Inflammatory macrophage (primary cell): ENCODE measurements around the gene DCAF12L2.
"Not testable (repeated sequence)": the region's sequence is repeated elsewhere in the genome, so short reads cannot be mapped to it uniquely, and the experiment has no call there.

Experiments
- DNase-seq, 2 donors: peaks; one replicate each; pipeline ENCODE4 v3.0.0-alpha.2; 2020 to 2022
- total RNA-seq, 18 experiments: gene quantifications; one replicate each; lab custom pipeline; 2026; ENCODE audit warnings: mixed read lengths in 6 of 18, inconsistent platforms in 2 of 18; lab: John Stamatoyannopoulos, UW

DCAF12L2 gene
- total RNA-seq: 0 to 0.06 (median 0) reads per million in 18 experiments

DNA sequence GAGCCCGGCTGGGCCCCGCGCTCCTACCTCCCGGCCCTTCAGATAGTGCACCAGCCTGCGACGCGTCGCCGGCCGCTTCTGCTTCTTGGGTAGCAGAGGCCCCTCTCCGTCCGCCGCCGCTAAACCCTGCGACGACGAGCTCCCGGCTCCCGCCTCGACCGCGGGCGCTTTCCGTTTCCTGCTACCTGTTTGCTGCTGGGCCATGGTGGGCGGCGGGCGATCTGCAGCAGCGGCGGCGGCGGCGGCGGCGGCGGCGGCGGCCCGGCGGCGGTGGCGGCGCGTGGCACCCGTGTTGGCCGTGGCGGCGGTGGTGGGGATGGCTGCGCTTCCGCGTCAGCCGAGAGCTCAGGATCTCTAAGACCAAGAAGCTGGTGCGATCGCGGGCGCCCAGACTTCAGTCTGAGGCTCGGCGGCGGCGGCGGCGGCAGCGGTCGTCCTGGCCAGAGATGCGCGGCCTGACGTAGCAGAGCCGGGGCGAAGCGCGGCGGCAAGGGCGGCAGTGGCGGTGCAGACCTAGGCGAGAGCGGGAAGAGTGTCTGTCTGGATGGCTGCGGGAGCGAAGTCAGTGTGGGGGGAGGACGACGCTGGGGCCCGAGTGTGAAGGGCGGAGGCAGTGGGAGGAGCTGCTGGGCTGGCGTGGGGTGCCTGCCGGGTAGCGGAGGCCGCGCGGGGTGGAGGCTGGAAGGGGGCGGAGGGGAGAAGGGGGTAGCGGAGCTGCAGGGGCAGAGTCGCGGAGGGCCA, at the start of gene DCAF12L2:
DCAF12L2 (minus strand) TSS at position 569 of the 741 bp plus-strand sequence; CDS start at position 204, 365 bp downstream.
- no peak for DNase-seq

DNA sequence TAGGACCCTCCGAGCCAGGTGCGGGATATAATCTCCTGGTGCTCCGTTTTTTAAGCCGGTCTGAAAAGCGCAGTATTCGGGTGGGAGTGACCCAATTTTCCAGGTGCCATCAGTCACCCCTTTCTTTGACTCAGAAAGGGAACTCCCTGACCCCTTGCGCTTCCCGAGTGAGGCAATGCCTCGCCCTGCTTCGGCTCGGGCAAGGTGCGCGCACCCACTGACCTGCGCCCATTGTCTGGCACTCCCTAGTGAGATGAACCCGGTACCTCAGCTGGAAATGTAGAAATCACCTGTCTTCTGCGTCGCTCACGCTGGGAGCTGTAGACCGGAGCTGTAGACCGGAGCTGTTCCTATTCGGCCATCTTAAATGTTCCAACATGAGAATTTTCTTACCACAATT, 24.8 kb upstream of the DCAF12L2 start:
- DNase-seq: not testable (repeated sequence)

DNA sequence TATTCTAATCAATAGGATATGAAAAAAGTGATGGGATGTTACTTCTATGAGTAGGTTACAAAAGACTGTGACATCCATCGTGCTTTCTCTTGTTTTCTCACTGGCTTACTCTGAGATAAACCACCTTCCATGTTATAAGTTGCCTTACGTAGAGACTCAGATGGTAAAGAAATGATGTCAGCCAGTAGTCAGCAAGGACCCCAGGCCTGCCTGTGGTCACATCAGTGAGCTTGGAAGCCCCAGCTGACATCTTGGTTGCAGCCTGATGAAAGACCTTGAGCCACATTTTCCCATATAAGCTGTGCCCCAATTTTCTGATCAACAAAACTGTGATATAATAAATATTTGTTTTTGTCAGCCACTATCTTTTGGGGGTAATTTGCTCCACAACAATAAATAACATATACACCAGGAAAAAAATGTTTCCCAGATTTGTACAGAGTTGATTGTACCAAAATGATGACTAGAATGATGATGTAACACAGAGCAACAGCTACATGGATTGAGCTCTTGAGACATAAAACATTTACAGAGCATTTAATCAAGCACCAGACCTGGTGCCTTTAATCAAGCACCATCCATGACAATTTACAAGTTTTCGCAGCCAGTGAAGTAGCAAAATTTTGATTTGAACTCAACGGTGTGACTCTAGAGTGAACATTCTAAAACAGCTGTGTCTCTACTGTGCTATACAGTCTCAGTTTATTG, 11.2 kb upstream of the DCAF12L2 start:
- DNase-seq: no peak

DNA sequence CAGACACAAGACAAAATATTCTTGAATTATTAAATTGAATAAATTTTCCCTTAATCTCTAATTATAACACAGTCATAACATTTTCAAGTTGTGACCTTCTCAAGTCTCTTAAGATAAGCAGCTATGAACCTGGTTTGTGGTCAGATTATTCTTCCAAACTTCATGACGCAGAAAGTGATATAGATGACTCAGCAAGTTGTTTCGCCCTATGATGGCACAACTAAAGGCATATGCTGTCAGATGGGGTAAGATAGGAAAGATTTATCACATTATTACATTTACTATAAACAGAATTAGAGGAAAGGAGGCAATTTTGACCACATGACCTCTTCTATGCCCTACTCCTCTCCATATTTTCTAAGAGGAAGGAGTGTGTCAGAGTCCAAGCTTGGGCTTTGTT, 4.6 kb upstream of the DCAF12L2 start:
- DNase-seq: no peak

DNA sequence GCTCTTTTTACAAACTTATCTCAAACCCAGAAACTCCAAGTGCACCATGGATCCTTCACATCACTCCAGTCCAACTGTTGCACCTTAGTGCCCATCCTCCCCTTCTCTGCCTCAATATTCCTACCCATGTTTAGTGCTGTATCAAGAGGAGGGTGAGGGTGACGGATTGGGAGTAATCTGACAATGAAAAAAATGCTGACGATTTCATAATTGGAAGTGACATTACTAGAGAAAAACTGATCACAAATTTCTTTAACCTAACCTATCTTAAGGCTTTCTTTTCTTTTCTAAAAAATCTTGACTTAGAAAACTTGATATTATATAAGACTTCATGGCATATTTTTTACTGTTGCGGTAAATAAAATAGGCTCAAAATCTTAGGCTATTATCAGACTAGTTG, 1.5 kb upstream of the DCAF12L2 start:
- no peak for DNase-seq

DNA sequence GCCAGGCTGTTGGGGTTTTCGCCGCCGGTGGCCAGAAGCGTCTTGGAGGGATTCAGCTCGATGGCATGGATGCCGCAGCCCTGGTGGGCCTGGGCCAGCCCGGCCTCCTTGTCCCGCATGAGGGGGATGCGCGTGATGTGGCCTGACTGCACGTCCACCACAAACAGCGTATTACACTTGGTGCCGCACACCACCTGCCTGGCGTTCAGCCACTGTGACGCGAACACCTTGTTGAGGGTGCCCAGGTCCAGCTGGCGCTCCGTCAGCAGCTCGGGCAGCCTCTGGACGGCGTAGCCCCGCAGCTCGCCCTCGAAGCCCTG, 728 bp downstream of the DCAF12L2 start:
- no peak for DNase-seq

DNA sequence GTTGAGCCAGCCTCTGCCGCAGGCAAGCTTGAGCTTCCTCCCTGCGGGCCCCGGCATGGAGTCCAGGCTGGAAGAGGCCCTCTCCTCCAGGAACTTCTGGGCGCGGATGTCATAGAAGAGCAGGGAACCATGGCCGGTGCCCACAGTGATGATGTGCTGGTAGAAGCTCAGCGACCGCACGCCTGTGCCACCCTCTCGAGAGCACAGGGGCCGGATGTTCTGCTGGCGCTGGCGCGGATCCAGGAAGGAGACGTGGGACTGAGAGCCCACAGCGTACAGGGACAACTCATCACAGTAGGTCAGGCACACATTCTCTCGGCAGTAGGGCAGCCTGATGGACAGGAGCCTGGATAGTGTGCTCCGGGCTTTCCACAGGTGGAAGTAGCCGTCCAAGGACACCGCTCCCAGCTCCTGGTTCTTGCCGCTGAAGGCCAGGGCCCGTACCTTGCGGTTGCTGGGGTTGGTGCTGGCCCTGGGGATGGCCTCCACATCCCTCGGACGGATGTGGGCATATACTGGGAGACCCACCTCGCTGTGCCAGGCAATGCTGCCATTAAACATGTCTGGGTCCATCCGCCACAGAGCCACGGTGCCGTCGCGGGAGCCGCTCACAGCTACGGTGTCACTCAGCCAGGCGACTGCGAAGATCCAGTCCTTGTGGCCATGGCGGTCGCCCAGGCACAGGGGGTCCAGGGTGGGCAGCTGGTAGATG, 1.2 kb downstream of the DCAF12L2 start:
- DNase-seq: no peak

DNA sequence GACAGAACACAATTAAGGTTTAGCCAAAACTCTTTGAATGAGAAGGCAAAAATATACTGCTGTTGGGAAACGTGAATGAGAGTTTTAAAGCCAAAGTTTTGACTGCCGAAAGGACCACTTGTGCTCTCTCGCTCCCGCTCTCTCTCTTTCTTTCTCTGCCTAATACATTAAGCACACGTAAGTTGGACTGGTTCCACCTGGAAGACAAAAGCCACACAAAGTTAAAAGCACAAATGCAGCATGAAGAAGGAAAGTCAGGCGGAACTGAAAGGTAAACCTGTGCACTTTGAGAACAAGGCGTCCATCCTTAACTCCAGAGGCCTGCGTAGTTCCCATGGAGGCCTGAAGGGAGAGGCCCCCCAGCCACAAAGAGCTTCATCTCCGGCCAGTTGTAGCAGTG, 1.9 kb downstream of the DCAF12L2 start:
- no peak for DNase-seq

DNA sequence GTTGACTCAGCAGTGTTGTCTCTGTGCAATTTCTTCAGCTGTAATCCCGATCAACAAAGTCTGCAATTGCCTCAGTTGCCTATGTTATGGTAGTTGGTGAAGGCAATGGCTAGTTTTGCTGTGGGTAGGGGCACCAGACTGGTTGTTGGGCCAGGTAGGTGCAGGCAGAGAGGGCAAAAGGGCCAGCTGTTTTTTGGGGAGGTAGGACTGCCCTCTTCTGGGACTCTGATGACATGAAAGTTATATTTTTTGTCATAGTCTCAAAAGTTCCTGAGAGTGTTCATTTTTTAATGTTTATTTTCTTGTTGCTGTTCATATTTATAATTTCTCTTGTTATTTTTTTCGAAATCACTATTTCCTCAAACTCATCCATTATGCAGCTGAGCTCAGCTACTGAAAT, 25.1 kb downstream of the DCAF12L2 start:
- no peak for DNase-seq

DNA sequence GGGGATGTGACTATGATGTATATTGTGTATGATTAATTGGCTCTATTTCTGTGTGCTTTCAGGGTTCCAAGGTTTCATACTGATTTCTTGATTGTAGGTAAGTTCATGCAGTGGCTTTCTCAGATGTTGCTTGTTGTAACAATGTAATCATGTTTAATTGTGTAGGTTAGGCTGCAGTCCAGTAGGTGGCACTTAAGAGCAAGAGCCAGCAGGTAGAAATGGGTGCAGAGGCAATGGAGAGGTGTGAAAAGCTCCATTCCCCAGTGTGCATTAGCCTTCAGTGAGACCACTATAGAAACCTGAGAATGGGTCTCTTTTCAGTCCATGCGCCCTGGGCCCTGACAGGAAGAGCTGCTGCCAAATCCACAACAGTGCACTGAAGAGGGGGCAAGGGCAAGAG, 28.2 kb downstream of the DCAF12L2 start:
- no peak for DNase-seq

DNA sequence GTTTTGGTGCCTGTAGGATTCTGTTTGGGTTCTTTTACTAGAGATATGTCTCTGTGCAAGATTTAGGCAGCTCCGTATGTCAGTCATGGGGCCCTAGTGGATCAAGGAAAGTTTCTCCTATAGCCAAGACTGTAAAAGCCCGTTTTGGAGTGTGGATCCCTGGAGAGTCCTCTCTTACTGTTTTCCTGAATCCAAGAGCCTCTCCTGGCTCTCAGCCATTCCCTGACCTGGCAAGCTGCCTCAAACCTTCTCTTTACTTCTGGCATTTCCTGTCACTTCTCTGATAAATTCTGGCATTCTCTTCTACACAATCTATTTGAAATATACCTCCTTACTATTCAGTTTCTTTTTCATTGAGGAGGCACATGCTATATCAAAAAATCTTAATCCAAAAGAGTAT, 41.4 kb downstream of the DCAF12L2 start:
- no peak for DNase-seq
